ENCODE measurements around the gene FSTL1. TPM values are rescaled to one million over a fixed set of nuclear protein-coding genes. Genes with fewer than 3 reads are reported as not detected.

The FSTL1 gene
- total and polyA plus RNA-seq, 2 experiments from 2014 or later: 50.8 to 258 TPM

- Histone ChIP-seq H3K36me3 (ENCODE audit: insufficient read depth) (no peaks in the 10 kb centered on the region), H3K9me2 (ENCODE audit: insufficient read depth) (no peaks in the 10 kb centered on the region), H3K79me2 (replicated peaks; ENCODE audit: insufficient read depth) (no peaks in the 10 kb centered on the region; the same call in 1 of the 2 replicates), H3K4me1 (ENCODE audit: insufficient read depth) (peaks cover 15% of the 10 kb centered on the region; the same call in 1 of the 2 replicates), H2AFZ (no peak overlapping the region), H3K4me2 (no peak overlapping the region), H3K27me3 (ENCODE audit: insufficient read depth) (no peaks in the 10 kb centered on the region), H3K27ac (ENCODE audit: low read depth) (0 out of 2 replicates have a peak overlapping the region, but pooled peaks have one; percentile 7), H4K20me1 (replicated peaks; ENCODE audit: insufficient read depth) (peaks cover 6% of the 10 kb centered on the region), H3K4me3 (no peak overlapping the region), H3F3A (replicated peaks; ENCODE audit: low read depth) (no peaks in the 10 kb centered on the region)
- Mint-ChIP-seq H3K9me3 (no peaks in the 10 kb centered on the region; the same call in 2 of the 3 replicates), H3K27ac (no peak overlapping the region), H3K27me3 (ENCODE audit: insufficient read depth, low read depth, poor library complexity) (peaks cover 4% of the 10 kb centered on the region), H3K4me1 (peaks cover 49% of the 10 kb centered on the region), H3K36me3 (ENCODE audit: low read depth) (peaks cover 24% of the 10 kb centered on the region), H3K4me3 (no peak overlapping the region)
- DNase-seq (ENCODE audit: low spot score) (no peak), ATAC-seq (no peak)
- TF ChIP-seq CTCF (conservative IDR thresholded peaks at IDR 0.05; ENCODE audit: low read depth in 2 of 2) (no peak), CREB1 (CRISPR knock-in tag; IDR thresholded peaks at IDR 0.05; ENCODE audit: low read depth) (no peak), STAT1 (IDR thresholded peaks at IDR 0.05; ENCODE audit: unreplicated experiment) (no peak), JUNB (IDR thresholded peaks at IDR 0.05; ENCODE audit: unreplicated experiment) (no peak), EZH2 (IDR thresholded peaks at IDR 0.05; ENCODE audit: low read depth, unreplicated experiment) (no peak), NANOG (IDR thresholded peaks at IDR 0.05; ENCODE audit: borderline replicate concordance) (no peak), ZNF331 (CRISPR knock-in tag; IDR thresholded peaks at IDR 0.05; ENCODE audit: low read depth) (no peak), REST (IDR thresholded peaks at IDR 0.05; ENCODE audit: unreplicated experiment) (no peak), ZNF462 (CRISPR knock-in tag; IDR thresholded peaks at IDR 0.05) (no peak), POLR2AphosphoS5 (IDR thresholded peaks at IDR 0.05; ENCODE audit: low read depth) (no peak), EZH2phosphoT487 (IDR thresholded peaks at IDR 0.05; ENCODE audit: unreplicated experiment) (no peak), ETS1 (IDR thresholded peaks at IDR 0.05) (no peak), ZNF114 (CRISPR knock-in tag; IDR thresholded peaks at IDR 0.05) (no peak)
Measured at GRCh38 chr3:120420360-120420759, 30.4 kb downstream of the FSTL1 start.

Measured in GM23338 (cell line).